Right atrium auricular region (tissue), 2 donors: ENCODE data around the gene OASL. TPM values are rescaled to one million over a fixed set of nuclear protein-coding genes. Genes with fewer than 3 reads are reported as not detected.
"Not testable (repeated sequence)": the region's sequence is repeated elsewhere in the genome, so short reads cannot be mapped to it uniquely, and the experiment has no call there.

Experiments used
- DNase-seq: peaks from one replicate; pipeline ENCODE4 v3.0.0-alpha.2; 2019; ENCODE audit warnings: low spot score
- H3K27ac ChIP-seq, 2 donors: fragments of 200-600 bp; sonication (generic); 1 replicate in 1 of 2; 2 replicates in 1 of 2; pipeline ENCODE4 v1.5.1; 2016 to 2019
- H3K27me3 ChIP-seq, 2 donors: fragments of 200-600 bp; sonication (generic); one replicate each; pipeline versions ENCODE4 v1.5.1 to v1.6.0; 2017 to 2019
- H3K36me3 ChIP-seq: fragments of 200-600 bp; sonication (generic); one replicate; pipeline ENCODE4 v1.5.1; 2016
- H3K4me1 ChIP-seq, 2 donors: fragments of 200-600 bp; sonication (generic); one replicate each; pipeline versions ENCODE4 v1.5.1 to v1.6.0; 2017 to 2019
- H3K4me3 ChIP-seq, 2 donors: fragments of 200-600 bp; sonication (generic); 1 replicate in 1 of 2; 2 replicates in 1 of 2; pipeline ENCODE4 v1.5.1; 2017 to 2019; ENCODE audit warnings: mild to moderate bottlenecking in 1 of 2, moderate library complexity in 1 of 2
- H3K9me3 ChIP-seq, 2 donors: fragments of 200-600 bp; sonication (generic); one replicate each; pipeline ENCODE4 v1.5.1; 2019
- CTCF ChIP-seq, 2 donors: fragments of 200-600 bp; sonication (generic); IDR thresholded peaks; one replicate each; pipeline ENCODE4 v1.5.1; 2019; ENCODE audit warnings: antibody characterized with exemption in 2 of 2
- total RNA-seq, 2 donors: library from RNA; depleted of rRNA; stranded (reverse); fragments of >200 nt; gene quantifications; one replicate each; pipeline ENCODE4 v1.1.0, GENCODE V29; 2016

The OASL gene
- total RNA-seq, 2 donors from 2014 or later = 0.70 TPM; not detected in 1

DNA sequence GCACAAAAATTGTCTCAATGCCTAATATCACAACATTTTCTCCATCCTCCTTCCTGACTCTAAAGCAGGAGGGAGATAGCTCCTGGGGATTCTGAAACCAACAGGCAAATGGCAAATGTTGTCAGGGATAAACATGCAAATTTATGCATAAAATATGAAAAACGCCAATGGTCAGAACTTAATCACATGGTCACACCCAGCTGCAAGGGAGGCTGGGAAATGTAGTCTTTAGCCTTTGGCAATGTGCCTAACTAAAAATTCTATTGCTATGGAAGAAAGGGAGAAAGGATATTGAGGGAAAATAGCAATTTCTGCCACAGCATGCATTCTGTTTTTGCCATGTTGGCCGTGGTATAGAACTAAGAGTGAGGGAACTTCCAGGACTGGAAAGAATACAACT, 11.7 kb upstream of the OASL start:
- Histone ChIP-seq H3K36me3 (no peaks in the 10 kb centered on the region), H3K4me1 (no peaks in the 10 kb centered on the region), H3K9me3 (no peaks in the 10 kb centered on the region), H3K27ac (no peak overlapping the region), H3K27me3 (no peaks in the 10 kb centered on the region), H3K4me3 (no peak overlapping the region)
- no peak for TF ChIP-seq CTCF (IDR thresholded peaks at IDR 0.05)
- no peak for DNase-seq

GRCh38 chr12:121048442-121048841, 9.4 kb upstream of the OASL start:
- Histone ChIP-seq H3K4me3 (no peak overlapping the region), H3K27me3 (no peaks in the 10 kb centered on the region), H3K27ac (no peak overlapping the region), H3K36me3 (no peaks in the 10 kb centered on the region), H3K4me1 (no peaks in the 10 kb centered on the region), H3K9me3 (no peaks in the 10 kb centered on the region)
- DNase-seq = no peak
- TF ChIP-seq CTCF (IDR thresholded peaks at IDR 0.05) = no peak

DNA sequence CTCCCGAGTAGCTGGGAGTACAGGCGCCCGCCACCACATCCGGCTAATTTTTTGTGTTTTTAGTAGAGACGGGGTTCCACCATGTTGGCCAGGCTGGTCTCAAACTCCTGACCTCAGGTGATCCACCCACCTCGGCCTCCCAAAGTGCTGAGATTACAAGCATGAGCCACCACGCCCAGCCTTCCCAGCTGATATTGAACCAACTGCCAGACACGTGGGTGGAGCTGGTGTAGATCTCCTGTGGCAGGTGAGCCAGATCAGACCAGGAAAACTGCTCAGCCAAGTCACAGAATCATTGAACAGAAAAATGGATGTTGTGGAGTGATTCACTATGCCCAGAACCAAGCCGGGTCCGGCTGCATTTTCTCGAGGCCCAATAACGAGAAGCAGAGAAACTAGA, 8.4 kb upstream of the OASL start:
- not testable (repeated sequence) for H3K27ac ChIP-seq, H3K27me3 ChIP-seq

GRCh38 chr12:121043067-121043466, 4.0 kb upstream of the OASL start:
- H3K9me3 ChIP-seq = no peaks in the 10 kb centered on the region
- no peak for TF ChIP-seq CTCF (IDR thresholded peaks at IDR 0.05)
- peaks cover 0 to 10% of the 10 kb centered on the region in 2 donors for H3K4me1 ChIP-seq
- no peaks in the 10 kb centered on the region for H3K27me3 ChIP-seq
- no peak overlapping the region for H3K4me3 ChIP-seq
- H3K36me3 ChIP-seq = no peaks in the 10 kb centered on the region
- no peak overlapping the region for H3K27ac ChIP-seq
- DNase-seq = no peak

More for the DNA sequence above, 8.4 kb upstream of the OASL start:
- H3K36me3 ChIP-seq, DNase-seq, H3K4me1 ChIP-seq, H3K4me3 ChIP-seq, H3K9me3 ChIP-seq: not testable (repeated sequence)

DNA sequence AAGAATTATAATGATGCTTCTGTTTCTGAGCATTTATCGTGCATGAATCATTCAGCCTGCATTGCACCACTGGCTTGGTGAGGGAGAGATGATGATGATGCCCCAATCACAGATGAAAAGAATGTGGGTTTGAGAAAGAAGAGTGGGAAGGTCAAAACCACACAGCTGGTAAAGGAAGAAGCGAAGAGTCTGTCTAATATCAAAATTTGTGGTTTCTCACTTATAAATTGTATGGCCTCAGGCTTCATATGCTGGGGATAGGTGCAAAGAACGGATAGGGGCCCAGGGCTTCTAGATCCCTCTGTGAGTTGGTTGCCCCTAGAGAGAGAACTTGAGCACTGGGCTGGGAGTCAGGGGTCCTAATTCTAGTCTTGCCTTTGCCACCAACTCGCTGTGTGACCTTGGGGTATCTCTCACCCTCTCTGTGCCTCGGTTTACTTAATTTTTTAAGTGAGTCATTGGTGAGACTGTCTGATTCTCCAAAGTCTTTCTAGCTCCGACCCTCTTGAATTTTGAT, 2.2 kb downstream of the OASL start:
- no peak overlapping the region for H3K27ac ChIP-seq
- no peak for TF ChIP-seq CTCF (IDR thresholded peaks at IDR 0.05)
- no peaks in the 10 kb centered on the region for H3K27me3 ChIP-seq
- no peak for DNase-seq
- no peaks in the 10 kb centered on the region for H3K36me3 ChIP-seq
- H3K4me3 ChIP-seq = no peak overlapping the region
- no peaks in the 10 kb centered on the region for H3K9me3 ChIP-seq
- peaks cover 0 to 10% of the 10 kb centered on the region in 2 donors for H3K4me1 ChIP-seq

GRCh38 chr12:121034616-121035305, 4.3 kb downstream of the OASL start:
- no peak for TF ChIP-seq CTCF (IDR thresholded peaks at IDR 0.05)
- Histone ChIP-seq H3K36me3 (no peaks in the 10 kb centered on the region), H3K4me1 (peaks cover 0 to 10% of the 10 kb centered on the region in 2 donors), H3K27me3 (no peaks in the 10 kb centered on the region), H3K27ac (no peak overlapping the region), H3K9me3 (no peaks in the 10 kb centered on the region), H3K4me3 (no peak overlapping the region)
- DNase-seq = no peak
